SJSA1 (cell line): ENCODE data around the gene FBXO47. TPM values are rescaled to one million over a fixed set of nuclear protein-coding genes. Genes with fewer than 3 reads are reported as not detected.

Experiments
- DNase-seq, 2 experiments: peaks; one replicate each; pipeline ENCODE4 v3.0.0-alpha.2; 2015 to 2020; ENCODE audit warnings: low spot score in 2 of 2, low read depth in 1 of 2
- H3K27ac ChIP-seq: fragments of 250-450 bp; sonication (Bioruptor Pico); 2 replicates; pipeline ENCODE4 v1.5.1; 2020; ENCODE audit warnings: mild to moderate bottlenecking, moderate library complexity
- H3K27me3 ChIP-seq: fragments of 250-450 bp; sonication (Bioruptor Pico); replicated peaks from 2 replicates; pipeline ENCODE4 v1.5.1; 2020; ENCODE audit warnings: mild to moderate bottlenecking, moderate library complexity
- H3K36me3 ChIP-seq: fragments of 250-450 bp; sonication (Bioruptor Pico); 2 replicates; pipeline ENCODE4 v1.5.1; 2020; ENCODE audit warnings: mild to moderate bottlenecking
- H3K4me1 ChIP-seq: fragments of 250-450 bp; sonication (Bioruptor Pico); replicated peaks from 2 replicates; pipeline ENCODE4 v1.6.1; 2021; ENCODE audit warnings: mild to moderate bottlenecking
- H3K4me3 ChIP-seq: fragments of 250-450 bp; sonication (Bioruptor Pico); 2 replicates; pipeline ENCODE4 v1.5.1; 2020; ENCODE audit warnings: mild to moderate bottlenecking
- H3K9me3 ChIP-seq: fragments of 250-450 bp; sonication (Bioruptor Pico); replicated peaks from 2 replicates; pipeline ENCODE4 v1.5.1; 2020; ENCODE audit warnings: mild to moderate bottlenecking
- total RNA-seq: library from RNA; depleted of rRNA; stranded (reverse); fragments of >200 nt; shearing (Covaris generic); gene quantifications from 2 replicates; pipeline ENCODE4 v1.2.3, GENCODE V29; 2014; rRNA removed

The FBXO47 gene
- not detected in 2 replicates for total RNA-seq

GRCh38 chr17:38967290-38967738 is at the start of gene FBXO47:
FBXO47 (minus strand) TSS chr17:38967403; CDS start chr17:38963025, 4,378 bp downstream.
- no peak for DNase-seq
- H3K36me3 ChIP-seq: no peaks in the 10 kb centered on the region
- no peaks in the 10 kb centered on the region for H3K27me3 ChIP-seq
- no peaks in the 10 kb centered on the region for H3K4me1 ChIP-seq
- no peak within 1 kb of the TSS for H3K27ac ChIP-seq
- H3K9me3 ChIP-seq: no peaks in the 10 kb centered on the region
- no peak within 1 kb of the TSS for H3K4me3 ChIP-seq

- Histone ChIP-seq H3K36me3 (no peaks in the 10 kb centered on the region), H3K27me3 (no peaks in the 10 kb centered on the region), H3K4me1 (peaks cover 9% of the 10 kb centered on the region), H3K4me3 (no peak overlapping the region), H3K27ac (no peak overlapping the region), H3K9me3 (no peaks in the 10 kb centered on the region)
- DNase-seq: no peak
These were observed 49.3 kb upstream of the FBXO47 start for GRCh38 chr17:39016193-39017153.

GRCh38 chr17:39015546-39015935 is 48.3 kb upstream of the FBXO47 start:
- Histone ChIP-seq H3K36me3 (no peaks in the 10 kb centered on the region), H3K4me3 (no peak overlapping the region), H3K27me3 (no peaks in the 10 kb centered on the region), H3K4me1 (peaks cover 9% of the 10 kb centered on the region), H3K9me3 (no peaks in the 10 kb centered on the region), H3K27ac (no peak overlapping the region)
- DNase-seq: no peak

GRCh38 chr17:39014795-39015545 is 47.8 kb upstream of the FBXO47 start:
- Histone ChIP-seq H3K27me3 (no peaks in the 10 kb centered on the region), H3K4me1 (peaks cover 9% of the 10 kb centered on the region), H3K4me3 (no peak overlapping the region), H3K27ac (no peak overlapping the region), H3K9me3 (no peaks in the 10 kb centered on the region), H3K36me3 (no peaks in the 10 kb centered on the region)
- DNase-seq: peak in 1 of 2 experiments; percentile 7

GRCh38 chr17:39014044-39014794 is 47.0 kb upstream of the FBXO47 start:
- H3K27ac ChIP-seq: no peak overlapping the region

GRCh38 chr17:39012725-39013124 is 45.5 kb upstream of the FBXO47 start:
- no peaks in the 10 kb centered on the region; the same call in 1 of the 2 replicates for H3K9me3 ChIP-seq
- DNase-seq: no peak

More at GRCh38 chr17:39014044-39014794, 47.0 kb upstream of the FBXO47 start:
- H3K36me3 ChIP-seq: no peaks in the 10 kb centered on the region
- H3K27me3 ChIP-seq: no peaks in the 10 kb centered on the region
- no peak overlapping the region for H3K4me3 ChIP-seq
- peak in 1 of 2 experiments; percentile 20 for DNase-seq
- H3K4me1 ChIP-seq: peaks cover 9% of the 10 kb centered on the region
- no peaks in the 10 kb centered on the region for H3K9me3 ChIP-seq

GRCh38 chr17:39011907-39012468 is 44.8 kb upstream of the FBXO47 start:
- no peaks in the 10 kb centered on the region for H3K27me3 ChIP-seq
- H3K4me3 ChIP-seq: no peak overlapping the region
- peaks cover 9% of the 10 kb centered on the region for H3K4me1 ChIP-seq
- DNase-seq: no peak
- no peaks in the 10 kb centered on the region; the same call in 1 of the 2 replicates for H3K9me3 ChIP-seq
- H3K36me3 ChIP-seq: no peaks in the 10 kb centered on the region
- H3K27ac ChIP-seq: no peak overlapping the region

More at GRCh38 chr17:39012725-39013124, 45.5 kb upstream of the FBXO47 start:
- H3K4me1 ChIP-seq: peaks cover 9% of the 10 kb centered on the region
- no peak overlapping the region for H3K4me3 ChIP-seq
- no peaks in the 10 kb centered on the region for H3K27me3 ChIP-seq
- H3K27ac ChIP-seq: no peak overlapping the region
- H3K36me3 ChIP-seq: no peaks in the 10 kb centered on the region

GRCh38 chr17:39009581-39010001 is 42.4 kb upstream of the FBXO47 start:
- peaks cover 5% of the 10 kb centered on the region for H3K4me1 ChIP-seq
- DNase-seq: no peak
- H3K36me3 ChIP-seq: no peaks in the 10 kb centered on the region
- no peaks in the 10 kb centered on the region; the same call in 1 of the 2 replicates for H3K9me3 ChIP-seq
- H3K4me3 ChIP-seq: no peak overlapping the region
- H3K27ac ChIP-seq: no peak overlapping the region
- no peaks in the 10 kb centered on the region for H3K27me3 ChIP-seq

- Histone ChIP-seq H3K27ac (no peak overlapping the region), H3K4me3 (no peak overlapping the region), H3K36me3 (no peaks in the 10 kb centered on the region), H3K4me1 (no peaks in the 10 kb centered on the region), H3K9me3 (no peaks in the 10 kb centered on the region; the same call in 1 of the 2 replicates), H3K27me3 (no peaks in the 10 kb centered on the region)
- DNase-seq: no peak
These were observed 41.4 kb upstream of the FBXO47 start for GRCh38 chr17:39008633-39009032.

GRCh38 chr17:39002991-39003715 is 36.0 kb upstream of the FBXO47 start:
- Histone ChIP-seq H3K36me3 (no peaks in the 10 kb centered on the region), H3K27ac (no peak overlapping the region)
- DNase-seq: no peak

GRCh38 chr17:39001703-39002637 is 34.8 kb upstream of the FBXO47 start:
- H3K4me3 ChIP-seq: no peak overlapping the region
- DNase-seq: no peak
- H3K36me3 ChIP-seq: no peaks in the 10 kb centered on the region
- no peak overlapping the region for H3K27ac ChIP-seq
- peaks cover 8% of the 10 kb centered on the region; the same call in 1 of the 2 replicates for H3K4me1 ChIP-seq
- H3K9me3 ChIP-seq: no peaks in the 10 kb centered on the region; the same call in 1 of the 2 replicates
- H3K27me3 ChIP-seq: no peaks in the 10 kb centered on the region

More at GRCh38 chr17:39002991-39003715, 36.0 kb upstream of the FBXO47 start:
- Histone ChIP-seq H3K4me3 (no peak overlapping the region), H3K27me3 (no peaks in the 10 kb centered on the region), H3K9me3 (no peaks in the 10 kb centered on the region; the same call in 1 of the 2 replicates), H3K4me1 (peaks cover 8% of the 10 kb centered on the region; the same call in 1 of the 2 replicates)
